22Rv1 (cell line): Measurements from ENCODE around the gene TERT.

Source experiments
- CTCF ChIP-seq: fragments of 450-650 bp; IDR thresholded peaks from 2 replicates; pipeline ENCODE4 v1.5.1; 2017; ENCODE audit warnings: mild to moderate bottlenecking
- ZFX ChIP-seq: fragments of 450-650 bp; IDR thresholded peaks from 2 replicates; pipeline ENCODE4 v1.6.1; 2017; ENCODE audit warnings: antibody characterized with exemption, borderline replicate concordance

DNA sequence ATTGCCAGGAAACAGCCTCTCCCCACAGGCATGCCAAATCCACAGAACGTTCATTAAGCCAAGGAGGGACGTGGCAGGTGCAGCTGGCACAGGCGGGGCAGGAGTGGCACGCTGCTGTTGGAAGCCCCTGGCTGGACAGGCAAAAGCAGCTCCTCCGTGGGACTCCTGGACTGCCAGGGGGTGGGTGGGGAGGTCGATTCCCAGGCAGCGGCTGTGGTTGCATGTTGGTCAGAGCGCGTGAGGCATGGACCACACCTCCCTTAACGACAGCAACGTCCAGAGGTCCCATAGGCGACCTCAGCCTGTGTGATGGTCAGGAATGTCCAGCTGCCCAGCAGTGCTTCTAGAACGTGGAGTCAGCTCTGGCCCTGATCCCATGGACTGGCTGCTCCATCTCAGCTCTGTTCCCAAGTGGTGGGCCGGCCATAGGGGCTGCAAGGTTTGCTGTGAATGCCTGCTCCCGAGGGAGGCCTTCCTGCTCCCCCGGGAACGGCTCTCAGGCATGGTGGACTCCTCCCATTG, 86.6 kb downstream of the TERT start:
- TF ChIP-seq ZFX, result no peak
- no peak for TF ChIP-seq CTCF
